Prostate gland (tissue), 2 donors: ENCODE measurements around the gene ERRFI1. TPM values are rescaled to one million over a fixed set of nuclear protein-coding genes. Genes with fewer than 3 reads are reported as not detected.

Experiments used
- DNase-seq: peaks from one replicate; pipeline ENCODE4 v3.0.0-alpha.2; 2019; ENCODE audit warnings: low spot score
- H3K27ac ChIP-seq, 2 donors: fragments of 200-600 bp; sonication (generic); 2 replicates each; pipeline ENCODE4 v1.5.1; 2017 to 2019
- H3K27me3 ChIP-seq: fragments of 200-600 bp; sonication (generic); replicated peaks from 2 replicates; pipeline ENCODE4 v1.5.1; 2019; ENCODE audit not compliant: insufficient read depth
- H3K36me3 ChIP-seq, 2 donors: fragments of 200-600 bp; sonication (generic); 1 replicate in 1 of 2; 2 replicates in 1 of 2; pipeline versions ENCODE4 v1.5.1 to v1.8.1; 2017 to 2019
- H3K4me1 ChIP-seq: fragments of 200-600 bp; sonication (generic); replicated peaks from 2 replicates; pipeline ENCODE4 v1.5.1; 2019
- H3K4me3 ChIP-seq, 2 donors: fragments of 200-600 bp; sonication (generic); 2 replicates each; pipeline ENCODE4 v1.5.1; 2017 to 2019
- H3K9me3 ChIP-seq: fragments of 200-600 bp; sonication (generic); 2 replicates; pipeline ENCODE4 v1.5.1; 2017
- CTCF ChIP-seq, 4 experiments: fragments of 200-600 bp in 2 of 4; fragments of 450-650 bp in 2 of 4; sonication (generic) in 2 of 4; IDR thresholded peaks; 1 replicate in 3 of 4; 2 replicates in 1 of 4; pipeline ENCODE4 v1.5.1; 2016 to 2019; ENCODE audit warnings: antibody characterized with exemption in 4 of 4, mild to moderate bottlenecking in 2 of 4, moderate library complexity in 2 of 4
- POLR2A ChIP-seq: fragments of 450-650 bp; IDR thresholded peaks from one replicate; pipeline ENCODE4 v1.6.1; 2016; ENCODE audit warnings: antibody characterized with exemption, mild to moderate bottlenecking
- POLR2AphosphoS5 ChIP-seq: sonication (generic); formaldehyde crosslinking; IDR thresholded peaks from one replicate; pipeline ENCODE4 v1.6.1; 2017; ENCODE audit warnings: antibody characterized with exemption
- WGBS: methylation state at CpG from one replicate; pipeline ENCODE4 v1.1.5; 2018; 5-methylcytosine and 5-hydroxymethylcytosine counted together
- intact Hi-C: fragments of 100-400 bp; cut with DNase I; formaldehyde crosslinking; loops from one replicate; pipeline ENCODE4 v1.14.2; 2022
- total RNA-seq, 2 donors: library from RNA; depleted of rRNA; stranded (reverse); fragments of >200 nt; gene quantifications; one replicate each; pipeline ENCODE4 v1.1.0, GENCODE V29; 2016

The ERRFI1 gene
- total RNA-seq, 2 donors from 2014 or later: 58.1 to 60.4 TPM

DNA sequence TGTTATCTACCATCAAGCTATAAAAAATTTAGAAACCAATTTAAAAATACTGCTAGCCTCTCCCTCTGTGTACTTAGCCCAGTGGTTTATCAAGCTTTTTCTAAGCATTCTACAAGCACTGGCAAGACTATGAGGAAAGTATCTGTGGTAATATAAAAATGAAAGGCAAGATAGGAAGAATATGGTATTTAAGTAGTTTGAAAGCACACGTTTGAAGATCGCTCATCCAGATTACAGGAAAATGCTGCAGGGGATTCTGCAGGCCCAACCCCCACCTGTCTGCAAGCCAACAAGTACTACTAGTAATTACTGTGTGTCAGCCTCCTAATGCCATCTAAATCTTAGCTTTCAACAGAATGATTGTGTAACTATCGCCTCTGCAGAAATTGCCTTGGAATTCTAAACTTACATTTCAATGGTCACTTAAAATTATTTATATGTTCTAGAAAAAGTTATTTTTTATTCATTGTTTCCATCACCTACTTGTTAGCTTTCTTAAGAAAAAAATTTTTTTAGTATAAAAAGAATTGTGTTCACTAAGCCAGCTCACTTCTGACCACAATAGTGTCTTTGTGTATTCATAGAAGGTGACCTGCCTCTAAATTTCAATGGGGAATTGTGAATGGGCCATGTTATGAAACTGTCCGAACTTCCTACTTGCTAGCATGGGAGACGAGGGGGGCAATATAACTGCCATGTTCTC, 8.5 kb downstream of the ERRFI1 start:
- TF ChIP-seq CTCF (IDR thresholded peaks at IDR 0.05) (no peak), POLR2A (peak; percentile 15), POLR2AphosphoS5 (peak; percentile 60)
- peaks cover 8 to 12% of the 10 kb centered on the region in 2 donors for H3K36me3 ChIP-seq
- DNase-seq: peak; percentile 59
- H3K4me1 ChIP-seq: peaks cover 28% of the 10 kb centered on the region
- H3K4me3 ChIP-seq: no peak overlapping the region
- no peaks in the 10 kb centered on the region for H3K27me3 ChIP-seq
- H3K27ac ChIP-seq: peak overlapping the region; percentile 61 to 94
- H3K9me3 ChIP-seq: no peaks in the 10 kb centered on the region
- 19% methylated on average over 5 of the region's 5 CpGs for WGBS
- intact Hi-C loops: loop anchor here (5.0 kb wide), 1 partner anchor 35 kb away; no protein-coding TSS in a partner anchor

- no peaks in the 10 kb centered on the region for H3K27me3 ChIP-seq
- H3K9me3 ChIP-seq: no peaks in the 10 kb centered on the region
- no peak overlapping the region for H3K4me3 ChIP-seq
- DNase-seq: no peak
- peaks cover 8 to 12% of the 10 kb centered on the region in 2 donors for H3K36me3 ChIP-seq
- peak overlapping the region; percentile 63 to 94 for H3K27ac ChIP-seq
- intact Hi-C loops: loop anchor here (5.0 kb wide), 1 partner anchor 35 kb away; no protein-coding TSS in a partner anchor
- peaks cover 28% of the 10 kb centered on the region for H3K4me1 ChIP-seq
- TF ChIP-seq POLR2A (no peak), CTCF (IDR thresholded peaks at IDR 0.05) (no peak), POLR2AphosphoS5 (no peak)
Measured at GRCh38 chr1:8016895-8017241, 9.2 kb downstream of the ERRFI1 start.

- no peak for DNase-seq
- WGBS: 26% methylated on average over 4 of the region's 4 CpGs
- Histone ChIP-seq H3K4me3 (no peak overlapping the region), H3K9me3 (no peaks in the 10 kb centered on the region), H3K36me3 (peaks cover 8 to 12% of the 10 kb centered on the region in 2 donors), H3K4me1 (peaks cover 28% of the 10 kb centered on the region), H3K27ac (peak overlapping the region; percentile 63 to 94), H3K27me3 (no peaks in the 10 kb centered on the region)
- TF ChIP-seq CTCF (IDR thresholded peaks at IDR 0.05): no peak
- no peak for TF ChIP-seq POLR2AphosphoS5
- TF ChIP-seq POLR2A: no peak
- intact Hi-C loops: loop anchor here (5.0 kb wide), 1 partner anchor 34 kb away; no protein-coding TSS in a partner anchor
Measured at GRCh38 chr1:8016210-8016894, 9.8 kb downstream of the ERRFI1 start.

- Histone ChIP-seq H3K36me3 (peaks cover 8 to 12% of the 10 kb centered on the region in 2 donors), H3K4me1 (peaks cover 28% of the 10 kb centered on the region), H3K27me3 (no peaks in the 10 kb centered on the region), H3K27ac (peak overlapping the region; percentile 63 to 94), H3K9me3 (no peaks in the 10 kb centered on the region), H3K4me3 (peak overlapping the region in 1 of 2 donors; percentile 6)
- WGBS: 10% methylated on average over 2 of the region's 2 CpGs
- peak; percentile 58 for DNase-seq
- intact Hi-C loops: loop anchor here (5.0 kb wide), 1 partner anchor 33 kb away; no protein-coding TSS in a partner anchor
- TF ChIP-seq POLR2AphosphoS5 (no peak), CTCF (IDR thresholded peaks at IDR 0.05) (peak in 1 of 4 experiments; percentile 2), POLR2A (no peak)
Measured at GRCh38 chr1:8015809-8016165, 10.3 kb downstream of the ERRFI1 start.
